ENCODE results near the gene CAMK2G.

The CAMK2G gene

GRCh38 chr10:73840403-73841060, 33.8 kb downstream of the CAMK2G start:
- DNase-seq (ENCODE audit: extremely low read depth, low read depth) = no peak
- TF ChIP-seq CTCF (IDR thresholded peaks at IDR 0.05; ENCODE audit: low read depth, low read length, missing control alignments) = no peak

GRCh38 chr10:73840056-73840402, 34.3 kb downstream of the CAMK2G start:
- TF ChIP-seq CTCF (IDR thresholded peaks at IDR 0.05; ENCODE audit: low read depth, low read length, missing control alignments) = no peak
- no peak overlapping the region for H3K4me3 ChIP-seq (replicated peaks; ENCODE audit: low read depth, low read length)
- DNase-seq (ENCODE audit: extremely low read depth, low read depth) = no peak

More at GRCh38 chr10:73840403-73841060, 33.8 kb downstream of the CAMK2G start:
- H3K4me3 ChIP-seq (replicated peaks; ENCODE audit: low read depth, low read length) = no peak overlapping the region

DNA sequence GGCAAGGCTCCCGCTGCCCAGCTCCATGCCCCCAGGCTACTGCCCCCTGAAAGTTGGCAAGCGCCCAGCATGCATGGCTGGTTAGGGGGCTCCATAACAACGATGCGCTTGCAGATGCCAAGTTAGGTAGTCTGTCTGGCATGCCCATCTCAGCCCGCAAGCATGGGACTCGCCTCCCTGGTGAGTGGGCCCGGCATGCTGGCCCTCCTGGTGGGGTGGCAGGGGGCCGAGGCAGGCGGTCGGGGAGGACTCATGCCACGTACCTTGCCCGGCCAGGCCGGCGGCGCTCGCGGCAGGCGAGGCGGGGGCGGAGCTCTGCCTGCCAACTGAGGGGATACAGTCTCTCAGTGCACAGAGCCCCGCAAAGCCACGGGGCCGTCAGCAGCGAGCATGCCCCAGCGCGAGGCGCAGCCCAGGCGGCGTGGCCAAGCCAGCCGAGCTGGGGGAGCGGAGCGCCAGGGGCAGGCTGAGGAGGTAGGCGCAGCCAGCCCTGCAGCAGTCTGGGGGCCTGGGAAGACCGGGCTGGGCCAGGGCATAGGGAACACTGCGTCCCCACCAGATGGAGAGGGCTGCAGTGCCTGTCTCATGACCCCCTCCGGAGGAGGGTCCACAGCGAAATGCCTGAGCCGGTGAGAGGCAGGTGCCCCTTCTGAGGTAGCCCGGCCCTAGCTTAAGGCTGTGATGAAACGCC, 34.9 kb downstream of the CAMK2G start:
- no peak for TF ChIP-seq CTCF (IDR thresholded peaks at IDR 0.05; ENCODE audit: low read depth, low read length, missing control alignments)
- no peak for DNase-seq (ENCODE audit: extremely low read depth, low read depth)
- H3K4me3 ChIP-seq (replicated peaks; ENCODE audit: low read depth, low read length) = no peak overlapping the region

- TF ChIP-seq CTCF (IDR thresholded peaks at IDR 0.05; ENCODE audit: low read depth, low read length, missing control alignments) = no peak
- H3K4me3 ChIP-seq (replicated peaks; ENCODE audit: low read depth, low read length) = no peak overlapping the region
- DNase-seq (ENCODE audit: extremely low read depth, low read depth) = no peak
Observed at GRCh38 chr10:73838827-73839226, 35.5 kb downstream of the CAMK2G start.

DNA sequence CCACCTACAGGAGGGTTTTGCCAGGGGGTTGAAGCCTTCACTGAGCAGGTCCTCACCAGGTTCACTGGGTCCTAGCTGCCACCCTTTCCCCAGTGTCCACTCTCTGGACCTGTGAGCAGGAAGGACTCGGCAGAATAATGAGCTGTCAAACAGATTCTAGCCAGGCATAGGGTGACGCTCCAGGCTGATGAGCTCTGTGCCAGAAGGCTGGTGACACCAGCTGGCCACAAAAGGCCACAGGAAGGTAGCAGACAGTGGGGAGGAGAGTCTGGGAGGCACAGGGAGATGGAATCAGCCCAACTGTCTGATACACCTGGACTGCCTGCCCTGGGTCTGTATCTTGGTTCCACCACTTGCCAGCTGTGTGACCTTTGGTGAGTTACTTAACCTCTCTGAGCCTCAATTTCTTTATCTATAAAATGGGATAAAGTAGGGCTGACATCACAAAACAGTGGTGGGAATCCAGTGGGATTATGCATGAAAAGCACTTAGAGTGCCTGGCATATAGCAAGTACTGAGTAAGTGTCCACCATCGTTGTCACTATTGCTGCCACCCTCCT, 36.3 kb downstream of the CAMK2G start:
- no peak overlapping the region for H3K4me3 ChIP-seq (replicated peaks; ENCODE audit: low read depth, low read length)
- TF ChIP-seq CTCF (IDR thresholded peaks at IDR 0.05; ENCODE audit: low read depth, low read length, missing control alignments) = no peak

GRCh38 chr10:73837072-73837471, 37.3 kb downstream of the CAMK2G start:
- DNase-seq (ENCODE audit: extremely low read depth, low read depth) = no peak
- no peak overlapping the region for H3K4me3 ChIP-seq (replicated peaks; ENCODE audit: low read depth, low read length)
- TF ChIP-seq CTCF (IDR thresholded peaks at IDR 0.05; ENCODE audit: low read depth, low read length, missing control alignments) = no peak

More for the DNA sequence above, 36.3 kb downstream of the CAMK2G start:
- DNase-seq (ENCODE audit: extremely low read depth, low read depth) = no peak

Data from HFF-Myc (cell line).